NT2/D1 (cell line): Measurements from ENCODE around the gene GSAP.

ENCODE experiments used
- DNase-seq: peaks from one replicate; pipeline ENCODE4 v3.0.0-alpha.2; 2011; ENCODE audit warnings: low read depth, low spot score
- H3K27me3 ChIP-seq: 2 replicates; pipeline ENCODE4 v1.6.0; 2011; ENCODE audit warnings: mild to moderate bottlenecking; ENCODE audit not compliant: insufficient read length, insufficient read depth
- H3K36me3 ChIP-seq: 2 replicates; pipeline ENCODE4 v1.6.1; 2011; ENCODE audit warnings: mild to moderate bottlenecking, low read length, mixed read lengths; ENCODE audit not compliant: insufficient read depth, insufficient read length
- H3K4me1 ChIP-seq: 2 replicates; pipeline ENCODE4 v1.5.1; 2011; ENCODE audit not compliant: insufficient read depth, insufficient read length
- H3K4me3 ChIP-seq: 2 replicates; pipeline ENCODE4 v1.5.1; 2011; ENCODE audit warnings: low read depth; ENCODE audit not compliant: insufficient read length
- H3K9ac ChIP-seq: 2 replicates; pipeline ENCODE4 v1.6.0; 2011; ENCODE audit warnings: low read depth; ENCODE audit not compliant: insufficient read length
- H3K9me3 ChIP-seq: 2 replicates; pipeline ENCODE4 v1.5.1; 2011; ENCODE audit warnings: mild to moderate bottlenecking, low read length; ENCODE audit not compliant: insufficient read depth
- SUZ12 ChIP-seq: IDR thresholded peaks from 2 replicates; pipeline ENCODE4 v1.6.1; 2011; ENCODE audit not compliant: insufficient read length, insufficient read depth; ENCODE audit errors: extremely low read depth
- YY1 ChIP-seq: IDR thresholded peaks from 2 replicates; pipeline ENCODE4 v1.6.1; 2011; ENCODE audit not compliant: insufficient read length, insufficient read depth
- ZNF274 ChIP-seq: IDR thresholded peaks from 2 replicates; pipeline ENCODE4 v1.6.1; 2011; ENCODE audit warnings: mild to moderate bottlenecking, low read depth, low read length

GSAP gene

GRCh38 chr7:77271766-77272165, 144.4 kb downstream of the GSAP start:
- Histone ChIP-seq H3K27me3 (no peaks in the 10 kb centered on the region), H3K4me1 (no peaks in the 10 kb centered on the region), H3K4me3 (no peak overlapping the region), H3K9ac (no peak overlapping the region), H3K9me3 (no peaks in the 10 kb centered on the region), H3K36me3 (no peaks in the 10 kb centered on the region)
- TF ChIP-seq YY1 (no peak), SUZ12 (no peak), ZNF274 (no peak)
- DNase-seq, result no peak

DNA sequence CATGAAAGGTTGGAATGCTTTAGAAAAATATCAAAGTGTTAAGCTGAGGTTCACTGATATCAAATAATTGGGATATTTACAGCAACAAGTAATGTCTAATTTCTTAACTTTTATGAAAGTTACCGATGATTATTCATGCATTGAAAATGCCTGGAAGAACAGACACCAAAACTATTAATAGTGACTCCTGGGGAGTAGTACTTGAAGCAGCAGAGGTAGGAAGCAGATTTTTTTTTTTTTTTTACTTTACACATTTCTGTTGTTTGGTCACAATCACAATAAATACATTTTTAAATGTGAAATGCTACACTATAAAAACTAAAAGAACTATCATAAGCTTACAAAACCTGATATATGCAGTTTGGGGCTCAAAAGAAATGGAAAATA, 146.1 kb downstream of the GSAP start:
- H3K27me3 ChIP-seq, result no peaks in the 10 kb centered on the region
- H3K4me1 ChIP-seq, result no peaks in the 10 kb centered on the region
- H3K9ac ChIP-seq, result no peak overlapping the region
- no peaks in the 10 kb centered on the region for H3K36me3 ChIP-seq
- no peaks in the 10 kb centered on the region for H3K9me3 ChIP-seq
- no peak for TF ChIP-seq YY1
- TF ChIP-seq SUZ12, result no peak
- TF ChIP-seq ZNF274, result no peak
- no peak overlapping the region for H3K4me3 ChIP-seq
- DNase-seq, result no peak

- Histone ChIP-seq H3K9ac (no peak overlapping the region), H3K27me3 (no peaks in the 10 kb centered on the region), H3K4me3 (no peak overlapping the region), H3K36me3 (no peaks in the 10 kb centered on the region), H3K4me1 (no peaks in the 10 kb centered on the region), H3K9me3 (no peaks in the 10 kb centered on the region)
- no peak for DNase-seq
- TF ChIP-seq SUZ12, result no peak
- TF ChIP-seq ZNF274, result no peak
- TF ChIP-seq YY1, result no peak
Measured at GRCh38 chr7:77269360-77270093, 146.6 kb downstream of the GSAP start.

GRCh38 chr7:77266291-77266794, 149.8 kb downstream of the GSAP start:
- DNase-seq, result no peak
- no peaks in the 10 kb centered on the region for H3K9me3 ChIP-seq
- no peaks in the 10 kb centered on the region for H3K36me3 ChIP-seq
- no peak overlapping the region for H3K9ac ChIP-seq
- H3K4me3 ChIP-seq, result no peak overlapping the region
- H3K27me3 ChIP-seq, result no peaks in the 10 kb centered on the region
- TF ChIP-seq SUZ12 (no peak), YY1 (no peak), ZNF274 (no peak)
- no peaks in the 10 kb centered on the region for H3K4me1 ChIP-seq

GRCh38 chr7:77265666-77266065, 150.5 kb downstream of the GSAP start:
- TF ChIP-seq YY1 (no peak), ZNF274 (no peak), SUZ12 (no peak)
- no peaks in the 10 kb centered on the region for H3K4me1 ChIP-seq
- no peaks in the 10 kb centered on the region for H3K36me3 ChIP-seq
- no peaks in the 10 kb centered on the region for H3K9me3 ChIP-seq
- no peak for DNase-seq
- no peaks in the 10 kb centered on the region for H3K27me3 ChIP-seq
- no peak overlapping the region for H3K4me3 ChIP-seq
- H3K9ac ChIP-seq, result no peak overlapping the region

GRCh38 chr7:77262316-77262715, 153.8 kb downstream of the GSAP start:
- no peak for TF ChIP-seq SUZ12

More at GRCh38 chr7:77262316-77262715, 153.8 kb downstream of the GSAP start:
- Histone ChIP-seq H3K27me3 (no peaks in the 10 kb centered on the region), H3K36me3 (no peaks in the 10 kb centered on the region), H3K9ac (no peak overlapping the region), H3K4me3 (no peak overlapping the region), H3K9me3 (no peaks in the 10 kb centered on the region), H3K4me1 (no peaks in the 10 kb centered on the region)
- DNase-seq, result no peak
